CD4-positive, alpha-beta T cell treated with Interleukin-12 subunit alpha and Interleukin-12 subunit beta, for 1 hour (primary cell): ENCODE results near the gene CADM1.

ENCODE experiments used
- DNase-seq: peaks from one replicate; pipeline ENCODE4 v3.0.0-alpha.2; 2020

Gene CADM1

GRCh38 chr11:115347106-115347505, 157.1 kb downstream of the CADM1 start:
- DNase-seq: no peak

- DNase-seq: no peak
Measured at GRCh38 chr11:115345840-115346239, 158.4 kb downstream of the CADM1 start.

- DNase-seq: no peak
Measured at GRCh38 chr11:115345361-115345760, 158.9 kb downstream of the CADM1 start.

- no peak for DNase-seq
Measured at GRCh38 chr11:115344846-115345245, 159.4 kb downstream of the CADM1 start.

GRCh38 chr11:115342142-115342541, 162.1 kb downstream of the CADM1 start:
- no peak for DNase-seq

GRCh38 chr11:115340874-115341273, 163.3 kb downstream of the CADM1 start:
- no peak for DNase-seq

GRCh38 chr11:115338476-115338875, 165.7 kb downstream of the CADM1 start:
- DNase-seq: no peak

GRCh38 chr11:115334932-115335788, 169.1 kb downstream of the CADM1 start:
- peak; percentile 18 for DNase-seq

- no peak for DNase-seq
Measured at GRCh38 chr11:115333949-115334348, 170.3 kb downstream of the CADM1 start.

GRCh38 chr11:115333121-115333520, 171.1 kb downstream of the CADM1 start:
- DNase-seq: no peak

- DNase-seq: no peak
Measured at GRCh38 chr11:115330684-115331482, 173.3 kb downstream of the CADM1 start.

- DNase-seq: no peak
Measured at GRCh38 chr11:115326526-115326925, 177.7 kb downstream of the CADM1 start.

- no peak for DNase-seq
Measured at GRCh38 chr11:115325523-115325922, 178.7 kb downstream of the CADM1 start.

- DNase-seq: peak; percentile 54
Measured at GRCh38 chr11:115324581-115325432, 179.4 kb downstream of the CADM1 start.

GRCh38 chr11:115322553-115323203, 181.5 kb downstream of the CADM1 start:
- DNase-seq: no peak

GRCh38 chr11:115321605-115322289, 182.5 kb downstream of the CADM1 start:
- no peak for DNase-seq

GRCh38 chr11:115317277-115318185, 186.7 kb downstream of the CADM1 start:
- no peak for DNase-seq

- no peak for DNase-seq
Measured at GRCh38 chr11:115316696-115317095, 187.5 kb downstream of the CADM1 start.

- no peak for DNase-seq
Measured at GRCh38 chr11:115314330-115314920, 189.8 kb downstream of the CADM1 start.

- DNase-seq: no peak
Measured at GRCh38 chr11:115313224-115313838, 190.9 kb downstream of the CADM1 start.
